Breast epithelium (tissue), 4 donors: ENCODE data around the gene MAP2K5. TPM values are rescaled to one million over a fixed set of nuclear protein-coding genes. Genes with fewer than 3 reads are reported as not detected.

Source experiments
- DNase-seq, 2 donors: peaks; one replicate each; pipeline ENCODE4 v3.0.0-alpha.2; 2019; ENCODE audit warnings: low spot score in 2 of 2
- H3K27ac ChIP-seq, 2 donors: fragments of 200-600 bp; sonication (generic) in 1 of 2; one replicate each; pipeline ENCODE4 v1.5.1; 2016 to 2019; ENCODE audit warnings: mild to moderate bottlenecking in 1 of 2
- H3K27me3 ChIP-seq, 2 donors: fragments of 200-600 bp; sonication (generic) in 1 of 2; one replicate each; pipeline versions ENCODE4 v1.5.1 to v1.6.0; 2017 to 2019; ENCODE audit warnings: control low read depth in 1 of 2, mild to moderate bottlenecking in 1 of 2
- H3K36me3 ChIP-seq: fragments of 200-600 bp; one replicate; pipeline ENCODE4 v1.5.1; 2019
- H3K4me1 ChIP-seq, 2 donors: fragments of 200-600 bp; sonication (generic); one replicate each; pipeline ENCODE4 v1.5.1; 2016 to 2019; ENCODE audit warnings: control low read depth in 1 of 2
- H3K4me3 ChIP-seq, 3 donors: fragments of 200-600 bp; sonication (generic); 1 replicate in 2 of 3; 2 replicates in 1 of 3; pipeline ENCODE4 v1.5.1; 2016 to 2019; ENCODE audit warnings: mild to moderate bottlenecking in 3 of 3, moderate library complexity in 2 of 3
- H3K9me3 ChIP-seq, 2 donors: fragments of 200-600 bp; sonication (generic) in 1 of 2; one replicate each; pipeline ENCODE4 v1.5.1; 2016 to 2019; ENCODE audit warnings: control low read depth in 1 of 2
- POLR2A ChIP-seq: fragments of 450-650 bp; IDR thresholded peaks from one replicate; pipeline ENCODE4 v1.6.1; 2016; ENCODE audit warnings: antibody characterized with exemption, mild to moderate bottlenecking, moderate library complexity
- POLR2AphosphoS5 ChIP-seq, 3 donors: sonication (generic); formaldehyde crosslinking; IDR thresholded peaks; one replicate each; pipeline ENCODE4 v1.6.1; 2017; ENCODE audit warnings: antibody characterized with exemption in 3 of 3
- intact Hi-C: fragments of 100-400 bp; cut with DNase I; formaldehyde crosslinking; loops from one replicate; pipeline ENCODE4 v1.15.1; 2023; ENCODE audit warnings: low total_unique reads
- total RNA-seq, 3 donors: library from RNA; depleted of rRNA; stranded (reverse); fragments of >200 nt; gene quantifications; one replicate each; pipeline ENCODE4 v1.1.0, GENCODE V29; 2016
- TF ChIP-seq, protein P1 (sequence below), 3 donors: fragments of 450-650 bp; IDR thresholded peaks; one replicate each; pipeline ENCODE4 v1.5.1; 2016 to 2017; ENCODE audit warnings: antibody characterized with exemption in 3 of 3, mild to moderate bottlenecking in 3 of 3, moderate library complexity in 3 of 3

The MAP2K5 gene
- total RNA-seq, 3 donors from 2014 or later, result 13.8 to 15.1 (median 14.0) TPM

DNA sequence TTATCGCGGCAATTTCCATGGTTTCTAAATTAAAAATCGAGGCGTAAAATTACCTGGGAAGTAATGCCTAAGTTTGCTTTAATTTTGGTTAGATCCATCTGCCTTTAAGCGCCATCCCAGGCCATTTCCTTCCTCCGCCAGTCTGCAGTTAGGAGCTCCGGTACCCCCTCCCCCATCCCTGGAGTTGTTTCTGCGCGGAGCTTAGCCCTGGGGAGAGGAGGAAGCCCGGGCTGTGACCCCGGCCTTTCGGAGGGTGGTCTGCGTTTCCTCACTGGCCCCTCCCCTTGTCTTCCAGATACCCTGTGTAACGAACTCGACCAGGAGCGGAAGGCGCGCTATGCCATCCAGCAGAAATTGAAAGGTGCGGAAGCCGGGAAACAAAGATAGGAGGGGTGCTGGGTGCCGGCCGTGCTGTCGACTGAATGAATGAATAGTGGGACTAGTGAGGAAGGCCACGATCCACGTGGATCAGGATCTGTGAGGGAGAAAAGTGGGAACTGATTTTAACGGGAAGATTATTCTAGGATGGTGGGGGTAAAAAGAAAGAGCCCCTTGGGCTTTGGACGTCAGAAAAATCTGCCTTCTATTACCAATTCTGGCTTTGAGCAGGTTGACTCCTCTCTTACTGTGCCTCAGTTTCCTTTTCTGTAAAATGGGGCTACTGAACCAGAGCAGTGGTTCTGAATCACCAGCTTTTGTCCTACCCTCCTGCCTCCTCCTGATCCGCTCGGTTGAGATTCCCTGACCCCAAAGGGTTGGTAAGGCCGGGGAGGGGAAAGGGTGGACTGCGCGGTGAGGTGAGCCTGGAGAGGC lies 290.6 kb downstream of the MAP2K5 start:
- Histone ChIP-seq H3K4me1 (peaks cover 13 to 25% of the 10 kb centered on the region in 2 donors), H3K36me3 (no peaks in the 10 kb centered on the region), H3K27me3 (peaks cover 22 to 81% of the 10 kb centered on the region in 2 donors), H3K27ac (no peak overlapping the region), H3K9me3 (no peaks in the 10 kb centered on the region), H3K4me3 (peak overlapping the region; percentile 11 to 71 (median 46))
- TF ChIP-seq POLR2A (no peak), POLR2AphosphoS5 (IDR thresholded peaks at IDR 0.05) (no peak)
- TF ChIP-seq, protein P1, sequence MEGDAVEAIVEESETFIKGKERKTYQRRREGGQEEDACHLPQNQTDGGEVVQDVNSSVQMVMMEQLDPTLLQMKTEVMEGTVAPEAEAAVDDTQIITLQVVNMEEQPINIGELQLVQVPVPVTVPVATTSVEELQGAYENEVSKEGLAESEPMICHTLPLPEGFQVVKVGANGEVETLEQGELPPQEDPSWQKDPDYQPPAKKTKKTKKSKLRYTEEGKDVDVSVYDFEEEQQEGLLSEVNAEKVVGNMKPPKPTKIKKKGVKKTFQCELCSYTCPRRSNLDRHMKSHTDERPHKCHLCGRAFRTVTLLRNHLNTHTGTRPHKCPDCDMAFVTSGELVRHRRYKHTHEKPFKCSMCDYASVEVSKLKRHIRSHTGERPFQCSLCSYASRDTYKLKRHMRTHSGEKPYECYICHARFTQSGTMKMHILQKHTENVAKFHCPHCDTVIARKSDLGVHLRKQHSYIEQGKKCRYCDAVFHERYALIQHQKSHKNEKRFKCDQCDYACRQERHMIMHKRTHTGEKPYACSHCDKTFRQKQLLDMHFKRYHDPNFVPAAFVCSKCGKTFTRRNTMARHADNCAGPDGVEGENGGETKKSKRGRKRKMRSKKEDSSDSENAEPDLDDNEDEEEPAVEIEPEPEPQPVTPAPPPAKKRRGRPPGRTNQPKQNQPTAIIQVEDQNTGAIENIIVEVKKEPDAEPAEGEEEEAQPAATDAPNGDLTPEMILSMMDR (IDR thresholded peaks at IDR 0.05), result no peak
- intact Hi-C loops, result loop anchor here (10.0 kb wide), 2 partner anchors 308 to 722 kb away; partner anchors contain the start of gene C15orf61
- no peak for DNase-seq

DNA sequence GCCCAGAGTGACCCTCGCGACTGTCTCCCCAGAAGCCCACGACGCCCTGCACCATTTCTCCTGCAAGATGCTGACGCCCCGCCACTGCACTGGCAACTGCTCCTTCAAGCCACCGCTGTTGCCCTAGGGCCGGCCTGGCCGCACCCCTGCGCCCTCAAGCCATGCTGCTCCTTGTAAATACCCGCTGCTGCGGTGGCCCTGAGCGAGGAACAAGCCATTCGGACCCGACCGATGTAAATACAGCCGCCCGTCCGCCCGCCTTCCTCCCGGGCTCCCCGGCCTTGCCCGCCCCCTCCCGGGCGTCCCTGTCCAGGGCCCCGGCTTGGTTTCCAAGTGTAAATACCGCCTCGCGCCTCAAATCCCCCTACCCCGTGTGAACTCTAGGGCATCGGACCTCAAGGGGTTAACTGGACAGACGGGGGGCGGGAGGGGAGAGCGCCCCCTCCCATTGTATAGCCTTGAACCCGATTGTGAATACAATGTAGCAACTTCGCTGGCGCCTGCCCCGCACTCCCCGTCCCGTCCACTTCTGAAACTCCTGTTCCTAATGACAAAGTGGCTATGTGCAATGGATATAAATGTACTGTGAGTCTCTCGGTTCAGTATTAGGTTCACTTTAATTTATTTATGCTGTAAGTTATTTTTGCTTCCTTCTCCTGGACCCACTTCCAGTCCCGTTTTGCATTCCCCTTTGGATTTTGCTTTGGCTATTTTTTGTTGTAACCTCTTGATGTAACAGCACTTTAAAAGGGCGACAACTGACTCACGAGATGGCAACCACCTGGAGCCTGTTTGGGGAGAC lies 291.4 kb downstream of the MAP2K5 start:
- Histone ChIP-seq H3K36me3 (no peaks in the 10 kb centered on the region), H3K4me3 (peak overlapping the region; percentile 39 to 71 (median 46)), H3K9me3 (no peaks in the 10 kb centered on the region), H3K4me1 (peaks cover 13 to 17% of the 10 kb centered on the region in 2 donors), H3K27me3 (peaks cover 21 to 73% of the 10 kb centered on the region in 2 donors), H3K27ac (no peak overlapping the region)
- TF ChIP-seq, protein P1 (IDR thresholded peaks at IDR 0.05), result peak in 1 of 3 donors; percentile 10
- no peak for TF ChIP-seq POLR2AphosphoS5 (IDR thresholded peaks at IDR 0.05)
- DNase-seq, result peak in 1 of 2 donors; percentile 50
- intact Hi-C loops, result loop anchor here (10.0 kb wide), 2 partner anchors 309 to 721 kb away; partner anchors contain the start of gene C15orf61

DNA sequence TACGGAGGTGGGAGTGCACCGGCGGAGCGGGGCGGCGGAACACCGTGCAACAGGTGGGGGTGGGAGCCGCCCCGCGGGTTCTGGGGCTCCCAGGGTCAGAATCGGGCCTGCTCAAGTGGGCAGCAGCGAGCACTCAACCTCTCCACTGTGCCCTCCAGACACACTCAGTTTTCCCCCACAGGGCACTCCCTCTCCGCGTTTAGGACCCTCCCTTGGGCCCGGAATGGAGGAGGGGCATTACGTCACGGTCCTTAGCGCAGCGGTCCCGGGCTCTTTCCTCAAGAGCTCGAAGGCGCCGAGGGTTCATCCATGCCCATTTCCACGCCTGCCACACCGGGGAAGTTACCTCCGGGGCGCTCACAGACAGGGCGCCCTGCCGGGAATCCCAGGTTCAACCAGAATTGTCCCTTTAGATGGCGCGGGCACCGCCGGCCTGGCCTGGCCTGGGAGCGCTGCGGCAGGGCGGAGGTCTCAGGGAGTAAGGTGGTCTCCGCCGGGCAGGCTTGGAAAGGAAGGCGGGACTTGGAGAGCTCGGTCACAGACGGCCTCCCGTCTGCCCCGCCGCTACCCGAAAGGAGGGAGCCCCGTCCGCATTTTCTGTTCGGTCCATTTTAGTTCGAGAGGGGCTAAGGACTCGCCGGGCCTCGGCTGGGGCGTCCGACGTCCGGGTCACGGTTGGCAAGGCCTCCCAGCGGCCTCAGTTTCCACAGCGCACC lies 292.2 kb downstream of the MAP2K5 start:
- peaks cover 13 to 65% of the 10 kb centered on the region in 2 donors for H3K27me3 ChIP-seq
- intact Hi-C loops, result loop anchor here (10.0 kb wide), 2 partner anchors 310 to 720 kb away; partner anchors contain the start of gene C15orf61
- DNase-seq, result no peak
- peaks cover 13 to 16% of the 10 kb centered on the region in 2 donors for H3K4me1 ChIP-seq
- TF ChIP-seq POLR2AphosphoS5 (IDR thresholded peaks at IDR 0.05), result no peak
- no peak overlapping the region for H3K27ac ChIP-seq
- H3K36me3 ChIP-seq, result no peaks in the 10 kb centered on the region
- peak overlapping the region; percentile 39 to 71 (median 46) for H3K4me3 ChIP-seq
- H3K9me3 ChIP-seq, result no peaks in the 10 kb centered on the region

DNA sequence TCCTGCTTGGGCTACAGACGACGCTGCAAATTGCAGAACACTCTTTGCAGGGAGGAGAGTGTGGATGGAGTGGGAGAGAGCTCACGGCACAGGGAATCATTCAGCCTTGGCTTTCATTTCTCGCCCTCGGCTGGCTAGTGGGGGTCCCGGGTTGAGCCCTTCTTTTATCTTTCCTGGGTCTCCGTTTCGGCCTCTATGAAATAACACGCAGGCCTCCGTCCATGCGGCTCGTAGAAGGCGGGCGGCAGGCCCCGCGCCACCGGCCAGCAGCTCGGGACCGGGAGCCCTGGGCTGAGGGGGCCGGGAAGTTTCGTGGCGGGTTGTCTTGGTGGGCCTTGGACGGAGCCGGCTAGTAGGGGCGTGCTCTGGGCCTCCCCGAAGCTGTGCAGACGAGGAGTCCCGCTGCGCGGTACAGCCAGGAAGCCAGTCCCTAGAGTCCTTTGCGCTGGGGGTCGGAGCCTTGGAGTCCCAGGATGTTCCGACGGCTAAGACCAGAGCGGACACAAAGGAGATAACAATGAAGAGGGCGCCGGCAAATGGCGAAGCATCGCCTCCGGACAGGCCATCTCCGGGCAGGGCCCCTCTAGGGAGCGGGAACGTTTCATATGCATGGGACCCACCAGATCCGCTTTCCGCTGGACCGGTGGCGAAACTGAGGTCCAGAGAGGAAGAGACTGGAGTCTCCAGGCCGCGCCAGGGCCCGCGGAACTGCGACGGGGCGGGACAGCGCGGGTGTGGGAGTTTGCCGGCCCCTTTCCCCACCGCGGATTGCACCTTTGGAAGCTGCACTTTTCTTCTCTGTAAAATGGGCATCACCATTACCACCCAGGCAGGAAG lies 293.0 kb downstream of the MAP2K5 start:
- TF ChIP-seq POLR2AphosphoS5 (IDR thresholded peaks at IDR 0.05) (no peak), POLR2A (no peak)
- TF ChIP-seq, protein P1 (IDR thresholded peaks at IDR 0.05), result no peak
- Histone ChIP-seq H3K4me1 (peaks cover 13 to 16% of the 10 kb centered on the region in 2 donors), H3K27me3 (peaks cover 12 to 57% of the 10 kb centered on the region in 2 donors), H3K27ac (no peak overlapping the region), H3K9me3 (no peaks in the 10 kb centered on the region), H3K4me3 (peak overlapping the region; percentile 39 to 71 (median 46)), H3K36me3 (no peaks in the 10 kb centered on the region)
- intact Hi-C loops, result loop anchor here (10.0 kb wide), 2 partner anchors 311 to 719 kb away; partner anchors contain the start of gene C15orf61
- DNase-seq, result no peak
